ENCODE data around the gene GLRX. TPM values are rescaled to one million over a fixed set of nuclear protein-coding genes. Genes with fewer than 3 reads are reported as not detected.

Gene GLRX
- total RNA-seq, 6 experiments from 2014 or later: 40.2 to 228 (median 82.8) TPM

DNA sequence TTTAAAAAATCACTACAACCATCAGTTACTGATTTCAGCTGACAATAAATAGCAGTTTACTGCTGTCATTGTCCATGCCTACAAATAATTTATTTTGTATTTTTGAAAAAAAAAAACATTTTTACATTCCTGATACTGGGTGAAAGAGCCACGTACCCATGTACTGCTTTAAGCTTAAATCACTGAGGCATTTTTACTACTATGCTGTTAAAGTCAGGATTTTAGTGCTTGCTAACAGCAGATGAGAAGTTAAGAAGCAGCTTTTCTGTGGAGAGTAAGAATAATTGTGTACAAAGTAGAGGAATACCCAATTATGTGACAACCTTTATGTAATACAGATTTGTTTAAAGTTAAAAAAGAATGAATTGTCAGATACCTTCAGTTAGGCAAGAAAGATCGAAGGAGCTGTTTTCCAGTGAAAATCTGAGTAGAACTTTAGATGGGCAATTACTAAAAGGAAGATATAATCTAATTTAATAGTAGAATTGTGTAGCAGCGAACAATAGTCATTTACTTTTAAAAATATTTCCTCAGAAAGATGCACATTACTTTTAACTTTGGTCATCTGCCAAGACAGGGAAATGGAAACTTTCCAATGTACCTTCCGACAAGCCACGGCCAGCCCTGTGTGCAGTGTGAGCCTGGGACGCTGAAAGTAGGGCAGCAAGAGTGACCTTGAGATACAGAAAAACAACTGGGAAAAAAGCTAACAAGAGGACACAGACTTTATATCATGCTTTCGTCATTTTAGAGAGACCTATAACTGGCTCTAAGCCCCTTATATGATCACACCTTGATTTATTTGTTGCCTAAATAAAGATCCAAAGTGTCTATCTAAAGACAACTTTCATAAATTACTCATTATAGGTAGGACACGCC is 51.5 kb downstream of the GLRX start:
- H3K27me3 ChIP-seq: no peaks in the 10 kb centered on the region
- H3K4me1 ChIP-seq: peaks cover 0 to 20% (median 7%) of the 10 kb centered on the region in 4 donors
- TF ChIP-seq CTCF (IDR thresholded peaks at IDR 0.05) (no peak), POLR2A (IDR thresholded peaks at IDR 0.05) (no peak)
- peak overlapping the region; percentile 35 to 88 (median 77) for H3K27ac ChIP-seq
- peaks cover 0 to 7% (median 0%) of the 10 kb centered on the region in 4 donors for H3K36me3 ChIP-seq
- intact Hi-C loops (cut with DNase I): no loop called here
- DNase-seq (peak; percentile 60 to 75 (median 73)), ATAC-seq (peak; percentile 93 to 97 (median 95))
- no peaks in the 10 kb centered on the region for H3K9me3 ChIP-seq
- H3K4me3 ChIP-seq: no peak overlapping the region
- WGBS (ENCODE audit: insufficient coverage, low coverage, low lambda C conversion rate, missing lambda C conversion rate): 20% methylated on average over 8 of the region's 8 CpGs

DNA sequence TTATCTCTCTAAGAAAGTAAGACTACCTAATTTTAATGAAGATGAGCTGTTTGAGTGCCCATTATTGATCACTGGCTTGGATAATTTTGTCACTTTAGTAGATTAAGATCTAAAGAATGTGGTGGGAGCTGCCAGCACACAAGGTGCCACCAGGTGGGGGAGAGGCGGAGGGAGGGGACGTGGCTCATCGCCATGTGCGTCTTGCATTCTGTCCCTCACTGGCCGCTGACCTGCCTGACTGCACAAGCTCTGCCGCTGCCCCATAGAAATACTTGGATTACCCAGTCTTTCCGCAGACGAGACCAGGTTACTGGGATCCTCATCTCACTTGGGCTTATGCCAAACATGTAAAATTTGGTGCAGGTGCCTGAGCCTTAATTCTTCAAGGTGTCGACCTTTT is 53.8 kb downstream of the GLRX start:
- intact Hi-C loops (cut with DNase I): no loop called here
- ATAC-seq (peak in 2 of 4 donors; percentile 17 to 49), DNase-seq (peak in 1 of 3 donors; percentile 50)
- no peak for TF ChIP-seq CTCF (IDR thresholded peaks at IDR 0.05)
- TF ChIP-seq POLR2A (IDR thresholded peaks at IDR 0.05): no peak
- H3K4me1 ChIP-seq: peaks cover 0 to 15% (median 7%) of the 10 kb centered on the region in 4 donors
- H3K9me3 ChIP-seq: no peaks in the 10 kb centered on the region
- peaks cover 0 to 7% (median 0%) of the 10 kb centered on the region in 4 donors for H3K36me3 ChIP-seq
- WGBS (ENCODE audit: insufficient coverage, low coverage, low lambda C conversion rate, missing lambda C conversion rate): 64% methylated on average over 4 of the region's 9 CpGs
- H3K27ac ChIP-seq: peak overlapping the region in 1 of 3 donors; percentile 9
- H3K27me3 ChIP-seq: no peaks in the 10 kb centered on the region
- no peak overlapping the region for H3K4me3 ChIP-seq

DNA sequence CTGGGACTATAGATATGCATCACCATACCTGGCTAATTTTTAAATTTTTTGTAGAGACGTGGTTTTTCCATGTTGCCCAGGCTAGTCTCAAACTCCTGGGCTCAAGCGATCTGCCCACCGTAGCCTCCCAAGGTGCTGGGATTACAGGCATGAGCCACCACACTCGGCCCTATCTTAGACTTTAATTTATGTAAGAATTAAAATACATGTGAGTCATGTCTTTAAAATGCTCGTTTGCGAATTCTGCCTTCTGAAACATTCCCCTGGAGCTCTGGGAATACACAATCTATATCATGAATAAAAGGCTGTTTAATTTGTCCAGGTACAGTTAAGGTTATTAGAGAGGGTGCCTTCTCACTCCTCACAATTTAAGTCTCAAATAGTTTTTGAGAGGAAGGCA is 58.6 kb downstream of the GLRX start:
- TF ChIP-seq POLR2A (IDR thresholded peaks at IDR 0.05) (no peak), CTCF (IDR thresholded peaks at IDR 0.05) (no peak)
- Histone ChIP-seq H3K4me3 (no peak overlapping the region), H3K27me3 (no peaks in the 10 kb centered on the region), H3K27ac (no peak overlapping the region), H3K36me3 (peaks cover 0 to 7% (median 0%) of the 10 kb centered on the region in 4 donors), H3K9me3 (no peaks in the 10 kb centered on the region), H3K4me1 (peaks cover 0 to 13% (median 4%) of the 10 kb centered on the region in 4 donors)
- 94% methylated on average over 3 of the region's 6 CpGs for WGBS (ENCODE audit: insufficient coverage, low coverage, low lambda C conversion rate, missing lambda C conversion rate)
- no peak for ATAC-seq
- DNase-seq: no peak
- intact Hi-C loops (cut with DNase I): no loop called here

Other genes starting within 250 kb of the GLRX start
- gene GPR150, start 202.6 kb downstream of the GLRX start, total RNA-seq: under 1 TPM in 4 of 6 experiments, not detected in 2; 0.11 to 0.31 (median 0.17) TPM
- gene RFESD, start 175.9 kb downstream of the GLRX start, total RNA-seq: 1 to 10 TPM in 4 of 6 experiments, under 1 TPM in 2; 0.56 to 2.2 (median 1.6) TPM
- gene SPATA9, start 139.7 kb downstream of the GLRX start, total RNA-seq: under 1 TPM in 4 of 6 experiments, not detected in 2; 0.35 to 0.55 (median 0.38) TPM
- 10 to 100 TPM; 24.1 to 49.1 (median 38.9) TPM for gene RHOBTB3, start 91.4 kb downstream of the GLRX start, total RNA-seq
- 10 to 100 TPM; 74.3 to 96.4 (median 84.5) TPM for gene ELL2, start 139.1 kb upstream of the GLRX start, total RNA-seq